GM19351 (cell line): ENCODE measurements around the gene SEMA5A.

Experiments
- ATAC-seq: cut with Tn5 transposase; IDR thresholded peaks from one replicate; pipeline ENCODE4 v1.9.1; 2021; ENCODE audit warnings: mild to moderate bottlenecking, moderate library complexity; ENCODE audit not compliant: unreplicated experiment

Gene SEMA5A

DNA sequence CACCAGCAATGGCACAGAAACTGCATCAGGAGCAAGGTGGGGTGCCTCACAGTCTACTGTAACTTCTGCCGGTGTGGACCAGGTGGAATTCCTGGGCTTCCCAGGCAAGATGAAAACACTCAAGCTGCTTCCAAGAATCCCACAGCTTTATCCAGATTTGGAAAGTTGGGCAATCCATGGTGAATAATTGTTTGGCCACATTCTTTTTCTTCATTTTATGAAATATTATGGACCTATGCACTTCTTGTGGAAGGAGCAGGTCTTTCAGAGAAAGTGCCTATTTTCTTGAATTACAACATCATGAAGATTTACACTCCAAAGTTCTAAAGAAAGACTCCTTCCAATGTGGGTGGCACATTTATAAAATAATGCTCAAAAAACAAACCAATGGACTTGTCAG is 503.6 kb downstream of the SEMA5A start:
- no peak for ATAC-seq

DNA sequence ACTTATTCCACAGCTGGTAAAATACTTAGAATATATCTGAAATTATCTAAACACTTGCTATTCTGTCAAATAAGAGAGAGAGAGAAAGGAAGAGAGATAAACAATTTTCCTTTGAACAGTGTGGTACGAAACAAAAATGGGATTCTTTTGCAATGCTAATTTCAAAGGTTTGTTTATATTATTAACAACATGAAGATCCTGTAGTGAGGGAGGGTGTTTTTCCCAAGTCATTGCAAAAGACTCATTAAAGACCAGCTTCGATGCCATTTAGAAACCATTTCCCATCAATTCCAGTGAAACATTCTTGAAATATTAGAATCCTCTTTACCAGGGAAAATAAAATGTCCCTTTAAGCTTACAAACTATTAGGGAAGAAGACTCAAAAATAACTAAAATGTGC is 505.4 kb downstream of the SEMA5A start:
- ATAC-seq: no peak

DNA sequence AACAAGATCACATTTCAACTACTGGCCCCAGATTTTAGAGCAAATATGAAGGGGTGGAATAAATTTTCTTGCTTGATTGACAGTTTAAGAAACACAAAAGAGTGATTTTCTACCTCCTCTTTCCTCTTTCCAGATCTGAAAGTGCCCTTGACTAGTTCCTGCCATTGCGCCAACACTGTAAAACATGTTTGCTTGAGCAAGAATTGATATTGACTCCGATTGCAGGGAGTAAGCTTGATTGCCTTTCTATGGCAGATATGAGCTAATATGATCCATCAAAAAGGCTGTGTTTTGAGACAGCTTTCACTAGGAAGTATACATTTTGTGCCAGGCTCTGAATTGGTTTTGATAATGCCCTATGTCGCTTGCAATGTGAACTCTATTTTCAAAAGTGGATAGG is 508.8 kb downstream of the SEMA5A start:
- no peak for ATAC-seq

DNA sequence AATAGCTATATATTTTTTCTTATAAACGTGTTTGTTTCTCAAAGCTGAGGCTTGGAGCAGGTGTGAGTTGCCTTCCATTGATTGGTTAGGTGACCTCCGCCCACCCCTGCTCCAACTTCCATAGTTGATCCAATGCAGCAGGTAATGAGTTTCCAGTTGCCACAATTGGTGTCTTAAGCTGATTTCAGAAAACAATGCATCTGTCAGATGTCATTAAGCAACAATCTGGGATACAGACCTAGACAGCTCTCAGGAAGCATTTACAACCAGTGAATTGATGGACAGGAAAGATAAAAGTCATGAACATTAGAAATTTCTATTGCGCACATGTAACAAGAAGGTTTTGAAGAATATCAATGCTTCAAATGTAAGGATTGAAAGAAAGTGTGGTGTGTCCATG is 510.5 kb downstream of the SEMA5A start:
- ATAC-seq: no peak

DNA sequence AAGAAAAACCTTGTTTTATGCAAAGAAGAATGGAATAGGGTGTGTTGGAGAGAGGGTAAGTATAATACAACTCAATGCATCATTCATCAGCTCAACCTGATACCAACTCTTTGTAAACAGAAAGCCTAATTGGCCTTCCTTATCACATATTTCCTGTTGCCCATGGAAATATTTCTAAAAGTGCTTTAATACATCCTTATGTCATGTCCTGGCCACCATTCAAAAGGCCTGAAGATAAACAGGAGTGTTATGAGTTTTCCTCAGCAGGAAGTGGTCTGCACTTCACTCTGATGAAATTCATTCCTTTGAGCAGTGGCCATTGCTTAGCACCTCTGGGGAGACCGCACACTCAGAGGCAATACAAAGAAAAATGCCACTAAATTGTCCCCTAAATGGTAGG is 511.2 kb downstream of the SEMA5A start:
- ATAC-seq: no peak

DNA sequence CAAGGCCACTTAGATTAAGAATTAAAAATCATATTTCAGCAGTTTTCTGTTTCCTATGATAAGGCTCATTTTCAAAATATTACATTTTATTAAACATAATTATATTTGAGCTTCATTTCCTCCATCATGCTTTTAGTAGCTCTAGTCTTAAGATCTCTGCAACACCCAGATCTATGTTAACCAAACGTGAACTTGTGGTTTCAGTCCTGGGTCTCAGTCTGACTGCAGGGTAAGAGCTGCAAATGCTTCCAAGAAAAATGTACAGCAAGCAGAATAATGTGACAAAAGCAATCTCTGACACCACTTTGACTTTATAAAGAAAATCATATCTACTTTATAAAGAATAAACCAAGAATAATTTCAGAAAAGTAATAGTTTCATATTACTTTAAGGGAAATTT is 512.4 kb downstream of the SEMA5A start:
- no peak for ATAC-seq

DNA sequence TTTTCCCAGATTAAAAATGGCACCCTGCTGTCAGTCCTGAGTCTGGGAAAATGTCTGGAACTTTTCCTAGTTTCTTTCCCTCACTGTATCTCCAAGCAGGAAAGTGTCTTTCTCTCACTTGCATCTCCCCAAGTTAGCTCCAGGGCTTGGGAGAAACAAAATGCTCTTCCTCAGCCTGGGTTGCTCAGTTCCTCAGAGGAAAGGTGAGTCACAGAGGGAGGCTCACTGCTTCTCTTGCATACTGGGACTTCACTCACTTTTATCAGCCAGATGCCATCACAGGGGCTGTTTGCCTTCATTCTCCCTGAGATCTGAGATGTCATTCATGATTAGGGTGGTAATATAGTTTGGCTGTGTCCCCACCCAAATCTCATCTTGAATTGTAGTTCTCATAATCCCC is 519.9 kb downstream of the SEMA5A start:
- no peak for ATAC-seq

DNA sequence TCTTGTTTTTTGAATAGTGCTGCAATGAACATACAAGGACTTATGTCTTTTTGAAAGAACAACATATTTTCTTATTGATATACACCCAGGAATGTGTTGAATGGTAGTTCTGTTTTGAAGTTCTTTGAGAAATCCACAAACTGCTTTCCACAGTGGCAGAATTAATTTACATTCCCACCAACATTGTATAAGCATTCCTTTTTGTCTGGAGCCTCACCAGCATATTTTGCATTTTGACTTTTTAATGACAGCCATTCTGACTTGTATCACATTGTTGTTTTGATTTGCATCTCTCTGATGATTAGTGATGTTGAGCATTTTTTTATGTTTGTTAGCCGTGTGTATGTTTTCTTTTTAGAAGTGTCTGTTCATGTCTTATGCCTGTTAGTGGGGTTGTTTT is 524.9 kb downstream of the SEMA5A start:
- ATAC-seq: no peak

DNA sequence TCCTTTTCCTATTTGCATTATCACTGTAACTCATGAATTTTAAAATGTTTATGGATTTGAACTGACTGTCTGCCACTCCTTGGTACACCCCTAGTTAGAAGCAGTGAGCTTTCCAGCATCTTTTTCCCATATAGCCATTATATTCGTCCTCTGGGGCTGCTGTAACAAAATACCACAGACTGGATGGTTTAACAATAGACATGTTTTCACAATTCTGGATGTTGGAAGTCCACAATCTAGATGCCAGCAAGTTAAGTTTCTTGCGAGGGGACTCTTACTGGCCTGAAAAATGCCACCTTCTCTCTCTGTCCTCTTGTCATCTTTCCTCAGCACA is 530.0 kb downstream of the SEMA5A start:
- ATAC-seq: no peak

DNA sequence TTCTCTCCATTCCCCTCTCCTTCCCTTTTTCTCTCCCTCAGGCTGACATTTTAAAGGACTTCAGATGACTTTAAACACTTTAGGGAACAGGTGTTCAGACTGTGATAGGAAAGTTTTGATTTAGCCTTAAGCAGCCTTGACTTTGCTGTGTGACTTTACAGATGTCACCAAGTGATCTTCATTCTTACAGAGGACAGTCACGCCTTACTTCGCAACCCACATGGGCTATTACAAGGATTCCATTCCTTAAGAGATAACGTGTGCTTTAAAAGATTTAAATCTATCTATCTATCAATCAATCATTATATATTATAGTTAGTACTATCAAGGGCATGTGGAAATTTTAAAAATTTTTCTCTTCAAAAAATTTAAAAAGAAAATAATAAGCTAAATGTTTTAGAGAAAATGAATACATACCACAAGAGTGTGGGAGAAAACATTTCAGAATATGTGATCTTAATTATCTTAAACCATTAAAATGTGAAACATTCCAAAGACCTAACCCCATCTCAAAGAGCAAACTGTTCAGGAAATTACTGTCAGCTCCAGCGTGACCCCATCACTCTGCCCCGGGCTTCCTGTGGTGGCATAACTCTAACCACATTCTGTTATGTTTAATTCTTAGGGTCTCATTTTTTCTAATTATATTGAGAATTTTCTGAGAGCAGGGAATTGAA is 530.5 kb downstream of the SEMA5A start:
- no peak for ATAC-seq

DNA sequence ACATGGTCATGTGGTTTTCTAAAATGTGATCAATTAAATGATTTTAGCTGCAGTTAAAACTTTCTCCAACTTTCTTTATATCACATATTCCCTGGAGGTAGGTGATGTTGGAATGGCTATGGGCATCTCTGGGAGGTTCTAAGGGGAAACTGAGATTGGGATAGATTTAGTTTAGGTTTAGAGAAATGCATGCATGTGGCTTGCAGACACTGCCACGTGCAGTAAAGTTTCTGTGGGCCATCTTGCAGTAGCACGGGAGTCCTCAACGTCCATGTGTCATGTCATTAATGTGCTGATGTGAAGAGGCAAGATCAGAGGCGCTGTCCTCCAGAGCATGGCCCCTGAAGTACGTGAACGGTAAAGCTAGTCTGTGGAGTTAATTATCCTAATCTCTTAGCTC is 532.7 kb downstream of the SEMA5A start:
- no peak for ATAC-seq

DNA sequence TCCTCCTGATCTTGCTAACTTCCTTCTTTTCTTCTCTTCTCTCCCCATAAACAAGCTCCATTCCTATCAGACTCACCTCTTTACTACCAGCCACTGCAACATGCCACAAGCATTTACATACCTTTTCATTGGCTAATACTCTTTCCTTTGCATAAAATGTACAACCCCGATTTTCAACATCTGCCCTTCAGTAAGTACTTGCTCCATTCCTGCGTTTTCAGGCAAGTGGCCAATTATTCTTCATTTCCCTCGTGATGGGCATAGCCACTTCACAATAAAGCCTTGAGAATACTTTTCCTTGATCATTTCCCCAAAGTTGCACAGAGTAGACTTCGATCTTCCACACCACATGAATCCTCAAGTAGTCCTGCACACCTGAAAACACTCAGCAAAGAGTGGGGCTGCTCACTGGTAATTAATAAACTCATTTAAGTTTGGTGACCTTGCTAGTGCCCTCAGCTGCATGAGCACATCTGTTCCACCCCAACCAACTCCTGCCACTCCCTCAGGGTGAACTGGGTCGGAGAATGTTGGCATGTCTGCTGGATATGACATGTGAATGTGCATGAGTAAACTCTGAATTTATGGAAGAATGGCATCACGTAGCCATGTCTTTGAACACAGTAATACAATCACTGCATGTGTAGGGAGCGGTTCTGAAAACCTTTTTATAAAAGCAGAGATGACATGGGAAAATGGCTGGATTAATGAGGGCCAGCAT is 535.8 kb downstream of the SEMA5A start:
- no peak for ATAC-seq

DNA sequence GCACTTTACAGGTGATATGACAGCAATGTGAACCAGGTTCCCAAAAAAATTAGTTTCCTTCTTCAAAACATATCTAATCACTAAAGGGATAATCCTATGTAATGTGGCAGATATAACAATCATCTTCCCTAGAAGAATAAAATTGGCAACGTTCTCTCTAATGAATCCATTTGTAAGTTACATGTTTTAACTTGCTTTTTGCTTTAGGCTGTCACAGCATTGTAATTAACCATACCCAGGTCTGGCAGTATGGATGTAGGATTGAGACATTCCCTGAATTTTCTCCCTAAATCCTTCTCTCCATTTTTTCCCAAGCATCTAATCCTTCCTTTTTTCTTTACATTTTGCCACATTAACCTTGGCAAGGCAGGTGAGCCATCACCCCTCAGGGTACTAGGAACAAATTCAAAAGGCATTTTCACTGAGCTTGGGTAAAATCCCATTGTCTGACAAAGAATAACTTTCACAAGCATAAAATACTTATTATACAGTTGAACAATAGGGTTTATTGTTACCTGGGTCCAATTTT is 548.3 kb downstream of the SEMA5A start:
- no peak for ATAC-seq

DNA sequence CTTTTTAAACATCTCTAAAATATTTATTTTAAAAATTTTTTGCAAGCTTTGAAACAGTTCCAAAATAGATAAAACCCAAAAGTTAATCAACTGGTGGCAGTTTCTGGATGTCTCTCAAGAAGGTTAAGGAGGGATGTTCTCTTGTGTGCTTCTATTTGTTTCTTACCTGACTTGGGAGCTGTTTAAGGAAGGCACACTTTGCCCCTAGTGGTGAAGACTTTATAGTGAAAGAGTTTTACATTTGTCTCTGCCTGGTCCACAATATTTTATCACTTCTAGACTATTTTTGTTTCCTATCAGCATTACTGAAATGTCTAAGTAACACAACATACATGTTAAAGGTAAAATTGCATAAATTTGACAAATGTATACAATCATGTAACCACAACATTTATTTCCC is 552.8 kb downstream of the SEMA5A start:
- ATAC-seq: peak; percentile 43
